Natural killer cell (primary cell): ENCODE data around the gene CHRD. TPM values are rescaled to one million over a fixed set of nuclear protein-coding genes. Genes with fewer than 3 reads are reported as not detected.

ENCODE experiments used
- ATAC-seq, 3 donors: fragments of 150-1000 bp in 2 of 3; fragments of 200-7000 bp in 1 of 3; cut with Tn5 transposase; 1 replicate in 1 of 3; 2 replicates in 2 of 3; pipeline ENCODE4 v1.10.0; 2021; ENCODE audit warnings: mild to moderate bottlenecking in 2 of 3, moderate library complexity in 2 of 3
- DNase-seq, 2 donors: peaks; one replicate each; pipeline versions ENCODE4 v3.0.0 to v3.0.0-alpha.2; 2013 to 2021; ENCODE audit warnings: mixed read lengths in 1 of 2
- H3K27ac ChIP-seq: one replicate; pipeline ENCODE4 v1.5.1; 2013; ENCODE audit warnings: mild to moderate bottlenecking, low read length
- H3K27me3 ChIP-seq: one replicate; pipeline ENCODE4 v1.6.1; 2013; ENCODE audit warnings: low read length; ENCODE audit not compliant: control insufficient read depth, insufficient read depth
- H3K36me3 ChIP-seq: one replicate; pipeline ENCODE4 v1.6.1; 2013; ENCODE audit warnings: low read length; ENCODE audit not compliant: control insufficient read depth, insufficient read depth
- H3K4me1 ChIP-seq: one replicate; pipeline ENCODE4 v1.6.1; 2013; ENCODE audit warnings: low read length; ENCODE audit not compliant: control insufficient read depth, insufficient read depth
- H3K4me3 ChIP-seq: one replicate; pipeline ENCODE4 v1.5.1; 2013; ENCODE audit warnings: low read length
- H3K9me3 ChIP-seq: one replicate; pipeline ENCODE4 v1.6.1; 2013; ENCODE audit warnings: low read length; ENCODE audit not compliant: control insufficient read depth, insufficient read depth
- H3K27ac Mint-ChIP-seq, 2 donors: one replicate each; pipeline ENCODE4 v1.8.0; 2022; ENCODE audit warnings: mild to moderate bottlenecking in 2 of 2, mixed read lengths in 2 of 2, moderate library complexity in 1 of 2
- H3K27me3 Mint-ChIP-seq, 2 donors: one replicate each; pipeline ENCODE4 v1.8.0; 2022; ENCODE audit warnings: low read depth in 2 of 2, mixed read lengths in 2 of 2
- H3K36me3 Mint-ChIP-seq: one replicate; pipeline ENCODE4 v1.8.0; 2022; ENCODE audit warnings: mixed read lengths
- H3K4me1 Mint-ChIP-seq, 2 donors: one replicate each; pipeline ENCODE4 v1.8.0; 2022; ENCODE audit warnings: mixed read lengths in 2 of 2
- H3K4me3 Mint-ChIP-seq: one replicate; pipeline ENCODE4 v1.8.0; 2022; ENCODE audit warnings: mild to moderate bottlenecking, moderate library complexity, mixed read lengths
- H3K9me3 Mint-ChIP-seq, 2 donors: one replicate each; pipeline ENCODE4 v1.8.0; 2022; ENCODE audit warnings: mixed read lengths in 2 of 2
- CTCF ChIP-seq: fragments of 200-600 bp; IDR thresholded peaks from one replicate; pipeline ENCODE4 v1.8.0; 2022; ENCODE audit warnings: antibody characterized with exemption
- WGBS: methylation state at CpG from one replicate; pipeline ENCODE4 v1.1.7; 2013; ENCODE audit warnings: missing lambda C conversion rate; ENCODE audit not compliant: insufficient coverage; 5-methylcytosine and 5-hydroxymethylcytosine counted together
- intact Hi-C: fragments of 100-400 bp; cut with micrococcal nuclease; formaldehyde crosslinking; loops from one replicate; pipeline ENCODE4 v1.14.2; 2022
- total RNA-seq, 4 donors: library from RNA; stranded (reverse); fragments of 120-200 nt in 1 of 4; gene quantifications; one replicate each; pipeline versions ENCODE4 v1.2.3 to v1.2.4, GENCODE V29; 2013 to 2022

Gene CHRD
- total RNA-seq, 3 donors from 2014 or later (not counting 1 experiment from before 2014, with no cell fraction given), result 0.78 TPM; not detected in 2

GRCh38 chr3:184348057-184348382, 31.8 kb upstream of the CHRD start:
- intact Hi-C loops, result no loop called here
- no peak for TF ChIP-seq CTCF
- Histone ChIP-seq H3K36me3 (peaks cover 2% of the 10 kb centered on the region), H3K4me1 (no peaks in the 10 kb centered on the region), H3K27me3 (no peaks in the 10 kb centered on the region), H3K4me3 (no peak overlapping the region), H3K9me3 (no peaks in the 10 kb centered on the region), H3K27ac (no peak overlapping the region)
- DNase-seq, result no peak
- no peaks in the 10 kb centered on the region for H3K36me3 Mint-ChIP-seq
- no peak for ATAC-seq
- 92% methylated on average over 4 of the region's 4 CpGs for WGBS
- no peak overlapping the region for H3K4me3 Mint-ChIP-seq
- no peaks in the 10 kb centered on the region for H3K27me3 Mint-ChIP-seq
- H3K4me1 Mint-ChIP-seq, result peaks cover 0 to 4% of the 10 kb centered on the region in 2 donors
- H3K27ac Mint-ChIP-seq, result no peak overlapping the region
- H3K9me3 Mint-ChIP-seq, result no peaks in the 10 kb centered on the region

GRCh38 chr3:184349563-184350470, 30.0 kb upstream of the CHRD start:
- Histone ChIP-seq H3K27me3 (no peaks in the 10 kb centered on the region), H3K4me1 (peaks cover 10% of the 10 kb centered on the region), H3K27ac (no peak overlapping the region), H3K36me3 (no peaks in the 10 kb centered on the region), H3K4me3 (no peak overlapping the region), H3K9me3 (no peaks in the 10 kb centered on the region)
- H3K27ac Mint-ChIP-seq, result no peak overlapping the region
- intact Hi-C loops, result no loop called here
- no peak for TF ChIP-seq CTCF
- DNase-seq, result no peak
- H3K9me3 Mint-ChIP-seq, result no peaks in the 10 kb centered on the region
- no peak overlapping the region for H3K4me3 Mint-ChIP-seq
- WGBS, result 96% methylated on average over 9 of the region's 10 CpGs
- no peaks in the 10 kb centered on the region for H3K36me3 Mint-ChIP-seq
- no peaks in the 10 kb centered on the region for H3K27me3 Mint-ChIP-seq
- H3K4me1 Mint-ChIP-seq, result peaks cover 0 to 4% of the 10 kb centered on the region in 2 donors
- no peak for ATAC-seq

GRCh38 chr3:184350618-184351017, 29.2 kb upstream of the CHRD start:
- Histone ChIP-seq H3K36me3 (no peaks in the 10 kb centered on the region), H3K4me3 (no peak overlapping the region), H3K27me3 (no peaks in the 10 kb centered on the region), H3K4me1 (peaks cover 10% of the 10 kb centered on the region), H3K27ac (no peak overlapping the region), H3K9me3 (no peaks in the 10 kb centered on the region)
- intact Hi-C loops, result no loop called here
- Mint-ChIP-seq H3K27me3 (no peaks in the 10 kb centered on the region), H3K27ac (no peak overlapping the region), H3K4me3 (no peak overlapping the region), H3K36me3 (no peaks in the 10 kb centered on the region), H3K9me3 (no peaks in the 10 kb centered on the region), H3K4me1 (peaks cover 0 to 1% of the 10 kb centered on the region in 2 donors)
- no peak for ATAC-seq
- TF ChIP-seq CTCF, result no peak
- WGBS, result 97% methylated on average over 6 of the region's 6 CpGs
- no peak for DNase-seq
